H1 (cell line): ENCODE measurements around the gene PDGFD.

Experiments
- EGR1 ChIP-seq: IDR thresholded peaks from 2 replicates; pipeline ENCODE4 v1.6.1; 2011; ENCODE audit warnings: low read depth, low read length, borderline replicate concordance
- GTF2F1 ChIP-seq: IDR thresholded peaks from 2 replicates; pipeline ENCODE4 v1.6.1; 2012; ENCODE audit warnings: low read depth, low read length, improper control_type of control experiment, borderline replicate concordance
- JUND ChIP-seq: IDR thresholded peaks from 2 replicates; pipeline ENCODE4 v1.6.1; 2011; ENCODE audit warnings: mild to moderate bottlenecking, improper control_type of control experiment, low read length
- POLR2A ChIP-seq, 2 experiments: IDR thresholded peaks; 1 replicate in 1 of 2; 2 replicates in 1 of 2; pipeline ENCODE4 v1.6.1; 2011; ENCODE audit warnings: low read depth in 2 of 2, low read length in 2 of 2, mild to moderate bottlenecking in 2 of 2; ENCODE audit errors: control extremely low read depth in 1 of 2
- POLR2AphosphoS5 ChIP-seq: IDR thresholded peaks from 2 replicates; pipeline ENCODE4 v1.6.1; 2011; ENCODE audit warnings: low read depth, low read length
- SIN3A ChIP-seq, 2 experiments: IDR thresholded peaks in 1 of 2; conservative IDR thresholded peaks in 1 of 2; 2 replicates each; pipeline ENCODE4 v1.6.1; 2011 to 2012; ENCODE audit warnings: low read length in 2 of 2, improper control_type of control experiment in 1 of 2, low read depth in 1 of 2, mild to moderate bottlenecking in 1 of 2
- SP2 ChIP-seq: IDR thresholded peaks from 2 replicates; pipeline ENCODE4 v1.6.1; 2012; ENCODE audit warnings: mild to moderate bottlenecking, low read length, inconsistent platforms
- SRF ChIP-seq: IDR thresholded peaks from 2 replicates; pipeline ENCODE4 v1.6.1; 2011; ENCODE audit warnings: mild to moderate bottlenecking, low read depth, low read length, moderate library complexity
- TF ChIP-seq, protein P1 (sequence below), 3 experiments: IDR thresholded peaks; 1 replicate in 2 of 3; 2 replicates in 1 of 3; pipeline versions ENCODE4 v1.5.1 to v1.6.1; 2011; ENCODE audit warnings: low read length in 3 of 3, mild to moderate bottlenecking in 3 of 3, inconsistent platforms in 2 of 3, low read depth in 1 of 3, moderate library complexity in 1 of 3; ENCODE audit not compliant: insufficient read depth in 1 of 3; ENCODE audit errors: control extremely low read depth in 1 of 3

DNA sequence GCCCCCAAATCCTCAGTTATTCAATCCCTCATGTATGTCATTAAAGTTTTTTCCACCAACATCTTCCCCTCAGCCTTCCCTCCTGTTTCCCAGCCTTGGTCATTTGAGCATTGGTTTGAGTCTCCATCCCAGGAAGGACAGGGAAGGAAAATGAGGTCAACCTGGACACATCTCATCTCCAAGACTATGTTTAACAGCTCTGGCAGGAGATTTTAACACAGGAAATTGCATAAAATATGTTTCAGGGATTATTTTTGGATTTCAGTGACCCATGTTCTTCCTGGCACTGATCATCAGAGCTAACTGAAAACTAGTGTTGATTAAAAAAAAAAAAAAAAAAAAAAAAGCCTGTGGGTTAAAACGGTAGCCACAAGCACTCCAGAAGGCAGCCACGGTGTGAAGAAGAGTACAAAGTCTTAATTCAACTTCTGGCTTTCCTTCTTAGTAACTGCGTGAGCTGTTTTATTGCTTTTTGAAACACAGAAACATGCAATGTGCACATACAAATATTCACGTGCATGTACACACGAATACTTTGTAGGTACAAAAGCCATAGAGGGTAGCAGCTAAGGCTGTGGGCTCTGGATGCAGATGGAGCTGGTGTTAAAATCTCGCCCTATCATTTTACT lies 291.9 kb downstream of the PDGFD start:
- TF ChIP-seq, protein P1, sequence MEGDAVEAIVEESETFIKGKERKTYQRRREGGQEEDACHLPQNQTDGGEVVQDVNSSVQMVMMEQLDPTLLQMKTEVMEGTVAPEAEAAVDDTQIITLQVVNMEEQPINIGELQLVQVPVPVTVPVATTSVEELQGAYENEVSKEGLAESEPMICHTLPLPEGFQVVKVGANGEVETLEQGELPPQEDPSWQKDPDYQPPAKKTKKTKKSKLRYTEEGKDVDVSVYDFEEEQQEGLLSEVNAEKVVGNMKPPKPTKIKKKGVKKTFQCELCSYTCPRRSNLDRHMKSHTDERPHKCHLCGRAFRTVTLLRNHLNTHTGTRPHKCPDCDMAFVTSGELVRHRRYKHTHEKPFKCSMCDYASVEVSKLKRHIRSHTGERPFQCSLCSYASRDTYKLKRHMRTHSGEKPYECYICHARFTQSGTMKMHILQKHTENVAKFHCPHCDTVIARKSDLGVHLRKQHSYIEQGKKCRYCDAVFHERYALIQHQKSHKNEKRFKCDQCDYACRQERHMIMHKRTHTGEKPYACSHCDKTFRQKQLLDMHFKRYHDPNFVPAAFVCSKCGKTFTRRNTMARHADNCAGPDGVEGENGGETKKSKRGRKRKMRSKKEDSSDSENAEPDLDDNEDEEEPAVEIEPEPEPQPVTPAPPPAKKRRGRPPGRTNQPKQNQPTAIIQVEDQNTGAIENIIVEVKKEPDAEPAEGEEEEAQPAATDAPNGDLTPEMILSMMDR (IDR thresholded peaks at IDR 0.05; ENCODE audit: control extremely low read depth in 1 of 3, insufficient read depth in 1 of 3, low read depth in 1 of 3, low read length in 3 of 3), result no peak
- TF ChIP-seq EGR1, result no peak
- no peak for TF ChIP-seq POLR2A (IDR thresholded peaks at IDR 0.05; ENCODE audit: control extremely low read depth in 1 of 2, low read depth in 2 of 2, low read length in 2 of 2)
- no peak for TF ChIP-seq POLR2AphosphoS5
- TF ChIP-seq GTF2F1, result no peak
- TF ChIP-seq JUND, result no peak
- no peak for TF ChIP-seq SRF
- TF ChIP-seq SIN3A (conservative IDR thresholded peaks at IDR 0.05 in 1 of 2, IDR thresholded peaks at IDR 0.05 in 1 of 2; ENCODE audit: low read depth in 1 of 2, low read length in 2 of 2), result no peak
- no peak for TF ChIP-seq SP2
